Hematopoietic multipotent progenitor cell treated with erythropoietin and hydrocortisone succinate and interleukin-3 and kit ligand, for 6 days (in vitro differentiated cells): ENCODE data around the gene MAP3K4.
A peak's percentile ranks its signal among the peaks of the same experiment; 100 is the strongest.

Experiments
- DNase-seq: peaks from one replicate; pipeline ENCODE4 v3.0.0-alpha.2; 2015

MAP3K4 gene

DNA sequence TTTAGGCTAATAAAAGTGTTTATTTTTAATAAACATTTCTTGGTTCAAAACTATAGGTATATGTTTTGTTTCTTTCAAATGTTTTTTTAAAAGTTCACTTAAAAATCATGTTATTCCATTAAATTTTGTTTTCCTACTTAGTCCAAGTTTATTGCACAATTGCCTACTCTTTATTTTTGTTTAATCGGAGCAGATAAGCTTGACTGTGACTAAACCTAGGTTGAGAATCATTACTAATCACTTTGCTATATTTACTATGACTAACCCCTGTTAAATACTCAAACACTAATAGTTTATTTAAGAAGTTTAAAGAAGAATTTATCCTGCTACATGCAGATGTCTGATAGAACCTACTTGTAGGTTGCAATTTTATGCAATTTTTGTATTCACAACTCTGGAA, 18.8 kb downstream of the MAP3K4 start:
- no peak for DNase-seq

DNA sequence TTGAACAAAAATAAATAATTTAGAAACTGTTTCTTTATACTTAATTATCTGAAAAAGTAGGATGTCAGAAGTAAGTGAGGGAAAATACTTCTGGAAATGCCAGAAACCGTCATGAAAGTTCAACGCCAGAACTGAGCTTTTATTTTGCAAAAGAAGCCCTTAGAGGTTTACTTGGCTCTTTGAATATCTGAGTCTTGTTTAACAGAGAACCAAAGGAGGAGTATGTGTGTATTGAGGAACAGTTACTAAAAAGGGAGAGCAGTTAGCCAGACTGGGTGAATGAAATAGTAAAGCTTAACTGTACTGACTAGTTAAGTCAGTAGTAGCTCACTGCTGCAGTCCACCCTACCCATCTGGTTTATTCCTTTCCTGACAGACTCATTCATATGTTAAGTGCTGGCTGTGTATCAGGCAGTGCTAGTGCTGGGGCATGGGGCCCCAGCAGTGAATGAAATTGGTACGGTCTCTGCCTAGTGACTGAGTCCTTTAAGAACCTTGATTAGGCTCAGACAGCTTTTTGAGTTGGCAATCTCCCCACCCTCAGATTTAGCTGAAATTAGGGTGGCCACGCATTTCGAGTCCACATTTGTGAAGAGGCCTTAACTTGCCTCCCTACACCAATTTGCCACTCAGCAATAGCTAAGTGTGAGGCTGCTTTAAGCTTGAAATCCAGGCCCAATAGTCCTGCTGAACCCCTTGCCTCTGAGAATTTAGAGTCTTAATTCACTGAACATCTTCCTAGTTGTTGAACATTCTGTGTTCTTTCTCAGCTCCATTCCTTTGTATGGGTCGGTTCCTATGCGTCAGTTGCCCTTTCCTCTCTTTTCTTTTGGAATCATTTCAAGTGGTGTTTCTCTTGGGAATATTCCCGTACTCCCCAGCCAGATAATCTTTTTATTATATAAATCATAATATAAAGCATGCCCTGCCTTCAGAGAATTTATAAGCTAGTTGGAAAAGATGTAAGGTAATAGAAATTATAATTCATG, 20.2 kb downstream of the MAP3K4 start:
- no peak for DNase-seq

- DNase-seq: peak; percentile 63
These were observed 22.1 kb downstream of the MAP3K4 start for GRCh38 chr6:161013695-161014094.

DNA sequence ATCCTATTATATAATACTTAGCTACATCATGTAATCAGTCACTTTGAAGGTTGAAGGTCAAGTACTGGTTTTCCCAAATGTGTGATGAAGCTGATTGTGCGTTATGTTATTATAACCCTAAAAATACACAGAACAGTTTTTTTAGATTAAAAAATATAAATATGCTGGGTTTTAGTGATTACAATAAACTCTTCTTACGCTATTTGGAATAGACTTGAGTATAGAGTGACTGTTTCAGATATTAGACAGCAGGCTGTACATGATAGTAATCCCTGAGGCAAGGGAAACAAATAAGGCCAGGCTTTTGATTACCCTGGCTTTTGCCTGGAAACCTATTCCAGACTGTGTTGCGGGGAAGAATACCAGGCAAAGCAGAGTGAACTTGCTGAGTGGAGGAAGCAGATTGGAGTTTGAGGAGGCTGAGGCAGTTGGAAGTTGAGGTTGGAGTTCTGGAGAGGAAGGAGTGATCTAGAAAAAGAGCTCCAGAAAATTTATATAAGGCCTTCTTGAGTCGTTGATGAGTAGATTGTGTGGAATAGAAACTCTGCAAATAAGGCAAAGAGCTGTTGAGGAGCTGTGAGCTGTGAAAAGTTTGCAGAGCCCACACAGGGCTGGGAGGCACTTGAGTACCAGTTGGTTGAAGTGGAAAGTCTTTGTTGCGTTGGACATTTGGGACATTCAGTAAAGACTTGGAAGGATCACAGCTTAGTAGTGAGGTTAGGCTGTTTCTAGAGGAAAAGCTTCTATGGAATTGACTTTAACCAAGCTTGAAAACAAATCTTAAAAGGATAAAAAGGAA, 26.4 kb downstream of the MAP3K4 start:
- DNase-seq: no peak

GRCh38 chr6:161019324-161019839, 27.8 kb downstream of the MAP3K4 start:
- DNase-seq: no peak

DNA sequence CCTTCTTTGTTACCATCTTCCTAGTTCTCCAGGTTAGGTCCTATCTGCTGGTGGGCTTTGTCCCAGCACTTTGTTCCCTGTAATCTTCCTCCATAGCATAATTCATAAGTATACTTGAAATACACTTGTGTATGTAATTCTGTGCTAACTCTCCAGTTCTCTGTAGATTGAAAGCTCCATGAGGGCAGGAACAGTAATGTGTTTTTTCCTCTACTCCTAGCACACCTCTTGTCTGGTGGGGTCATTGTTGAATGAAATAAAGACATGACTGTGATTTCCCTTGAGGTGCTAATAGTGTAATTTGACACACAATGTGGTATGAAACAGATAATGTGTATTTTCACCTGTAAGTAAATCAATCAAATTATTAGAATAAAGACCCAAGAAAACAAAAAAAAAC, 30.0 kb downstream of the MAP3K4 start:
- no peak for DNase-seq

DNA sequence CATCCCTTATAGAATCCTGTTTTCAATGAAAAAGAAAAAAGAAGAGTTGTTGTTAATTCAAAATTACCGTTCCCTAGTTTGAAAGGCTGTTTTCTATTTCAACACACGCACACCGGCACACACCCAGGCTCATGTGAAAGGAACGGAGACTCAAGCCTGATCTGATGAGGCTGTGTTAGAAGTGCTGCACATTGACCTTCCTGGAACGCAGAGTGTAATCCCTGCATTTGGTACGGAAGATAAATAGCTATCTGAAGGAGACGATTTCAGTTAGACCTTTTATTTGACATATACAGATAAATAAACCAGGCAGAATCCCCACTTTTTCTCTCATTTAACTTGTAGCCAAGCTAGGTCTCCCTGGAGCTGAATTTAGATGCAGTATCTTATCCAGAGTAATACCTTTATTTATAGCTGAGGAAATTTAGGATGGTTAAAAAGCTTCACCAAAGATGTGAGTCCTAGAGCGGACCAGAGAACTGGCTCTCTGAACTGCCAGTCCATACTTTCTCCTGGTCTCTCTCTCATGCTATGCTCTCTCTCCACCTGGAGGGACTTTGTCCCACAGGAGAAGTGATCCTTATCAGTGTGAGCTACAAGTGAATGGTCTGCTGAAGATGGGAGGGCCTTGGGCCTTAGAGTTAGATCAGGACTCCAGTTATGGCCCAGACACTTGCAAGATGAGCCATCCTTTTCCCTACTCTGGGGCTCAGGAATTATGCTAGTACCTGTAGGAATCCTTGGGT, 30.6 kb downstream of the MAP3K4 start:
- no peak for DNase-seq

GRCh38 chr6:161023316-161023715, 31.7 kb downstream of the MAP3K4 start:
- DNase-seq: no peak

DNA sequence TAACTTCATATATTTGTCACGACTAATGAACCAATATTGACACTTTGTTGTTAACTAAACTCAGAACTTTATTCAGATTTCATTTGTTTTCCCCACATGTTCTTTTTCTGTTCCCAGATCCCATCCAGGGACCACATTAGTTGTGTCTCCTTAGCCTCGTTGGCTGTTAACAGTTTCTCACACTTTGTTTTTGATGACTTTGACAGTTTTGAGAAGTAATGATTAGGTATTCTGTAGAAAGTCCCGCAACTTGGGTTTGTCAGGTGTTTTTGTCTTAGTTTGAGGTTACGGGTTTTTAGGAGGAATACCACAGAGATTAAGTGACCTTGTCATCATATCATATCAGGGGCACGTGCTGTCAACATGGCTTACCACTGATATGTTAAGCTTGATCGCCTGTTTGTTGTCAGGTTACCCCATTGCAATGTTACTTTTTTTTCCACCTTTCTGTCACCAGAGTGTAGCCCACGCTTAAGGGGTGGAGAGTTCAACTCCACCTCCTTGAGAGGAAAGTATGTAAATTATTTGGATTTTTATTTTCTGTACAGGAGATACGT, 32.9 kb downstream of the MAP3K4 start:
- DNase-seq: no peak

- peak; percentile 19 for DNase-seq
These were observed 35.8 kb downstream of the MAP3K4 start for GRCh38 chr6:161027385-161027784.

DNA sequence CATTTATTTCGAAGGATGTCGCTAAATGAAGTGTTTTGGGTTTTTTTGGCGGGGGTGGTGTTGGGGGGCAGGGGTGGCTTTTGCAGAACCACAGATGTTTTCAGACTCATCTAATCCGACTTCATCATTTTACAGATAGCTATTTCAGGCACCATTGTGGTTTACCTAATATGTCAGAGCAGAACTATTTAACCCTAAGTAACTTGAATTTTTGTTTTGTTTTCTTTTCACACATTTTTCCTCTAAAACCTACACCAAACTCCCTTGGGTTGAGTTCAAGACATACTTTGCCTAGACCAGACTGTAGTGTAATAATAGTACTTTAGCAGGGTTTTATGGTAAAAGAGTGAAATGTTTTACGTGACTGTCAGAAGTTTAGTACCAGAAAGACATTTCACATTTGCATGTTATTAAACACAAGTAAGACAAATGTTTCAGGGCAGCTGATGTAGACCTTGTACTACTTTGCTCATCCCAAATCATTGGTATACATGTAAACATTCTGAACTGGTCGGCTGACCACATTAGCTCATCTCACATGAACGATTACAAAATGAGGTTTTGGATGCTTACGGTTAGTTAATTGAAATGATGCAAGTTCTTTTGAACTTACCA, 37.7 kb downstream of the MAP3K4 start:
- DNase-seq: no peak

- no peak for DNase-seq
These were observed 40.3 kb downstream of the MAP3K4 start for GRCh38 chr6:161031721-161032495.

GRCh38 chr6:161033667-161034066, 42.1 kb downstream of the MAP3K4 start:
- DNase-seq: no peak

DNA sequence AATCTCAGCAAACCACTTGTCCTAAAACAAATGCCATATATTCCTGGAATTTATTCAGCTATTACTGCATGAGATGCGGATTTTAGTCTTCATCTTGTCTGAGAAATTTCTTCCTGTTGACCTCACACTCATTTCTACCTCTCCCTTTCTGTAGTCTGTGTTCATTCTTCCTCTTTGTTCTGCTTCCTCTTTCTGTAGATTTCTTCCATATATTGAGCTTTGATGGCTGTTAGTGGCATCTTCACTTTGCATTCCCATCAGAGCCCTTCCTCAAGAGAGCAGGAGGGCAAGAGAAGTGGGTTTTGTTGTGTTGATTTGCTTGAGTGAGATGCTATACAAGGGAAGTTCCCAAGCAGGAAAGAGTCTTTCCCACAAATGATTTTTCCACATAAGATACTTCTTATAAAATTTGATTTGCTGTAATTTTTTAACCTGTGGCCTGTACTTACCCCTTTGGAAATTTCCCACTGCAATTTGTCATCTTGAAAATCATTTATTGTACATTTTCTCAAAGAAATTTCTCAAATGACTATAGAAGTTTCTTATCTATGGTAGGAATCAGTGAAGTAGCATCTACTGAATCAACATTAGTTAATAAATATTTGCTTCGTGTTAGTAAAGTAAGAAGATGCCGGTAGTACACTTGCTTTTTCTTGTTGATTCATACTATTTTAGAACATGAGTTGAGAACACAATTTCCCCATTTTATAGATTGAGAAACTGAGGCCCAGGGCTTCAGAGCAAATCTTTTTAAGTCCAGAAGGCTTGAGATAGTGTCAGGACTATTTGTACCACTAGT, 43.8 kb downstream of the MAP3K4 start:
- peak; percentile 15 for DNase-seq

DNA sequence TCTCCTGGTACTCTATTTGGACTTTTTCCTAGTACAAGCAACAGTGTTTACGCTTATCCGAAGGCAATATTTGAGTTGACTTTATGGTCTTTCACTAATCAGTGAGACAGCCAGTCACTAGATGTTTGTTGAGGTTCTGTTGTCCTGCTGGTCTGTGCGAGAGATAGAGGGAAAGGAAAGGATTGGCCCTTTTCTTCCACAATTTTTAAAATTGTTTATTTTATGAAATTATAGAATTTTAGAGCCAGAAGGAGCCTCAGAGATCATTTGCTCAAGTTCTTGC, 44.4 kb downstream of the MAP3K4 start:
- DNase-seq: no peak

- DNase-seq: no peak
These were observed 46.3 kb downstream of the MAP3K4 start for GRCh38 chr6:161037873-161038228.

DNA sequence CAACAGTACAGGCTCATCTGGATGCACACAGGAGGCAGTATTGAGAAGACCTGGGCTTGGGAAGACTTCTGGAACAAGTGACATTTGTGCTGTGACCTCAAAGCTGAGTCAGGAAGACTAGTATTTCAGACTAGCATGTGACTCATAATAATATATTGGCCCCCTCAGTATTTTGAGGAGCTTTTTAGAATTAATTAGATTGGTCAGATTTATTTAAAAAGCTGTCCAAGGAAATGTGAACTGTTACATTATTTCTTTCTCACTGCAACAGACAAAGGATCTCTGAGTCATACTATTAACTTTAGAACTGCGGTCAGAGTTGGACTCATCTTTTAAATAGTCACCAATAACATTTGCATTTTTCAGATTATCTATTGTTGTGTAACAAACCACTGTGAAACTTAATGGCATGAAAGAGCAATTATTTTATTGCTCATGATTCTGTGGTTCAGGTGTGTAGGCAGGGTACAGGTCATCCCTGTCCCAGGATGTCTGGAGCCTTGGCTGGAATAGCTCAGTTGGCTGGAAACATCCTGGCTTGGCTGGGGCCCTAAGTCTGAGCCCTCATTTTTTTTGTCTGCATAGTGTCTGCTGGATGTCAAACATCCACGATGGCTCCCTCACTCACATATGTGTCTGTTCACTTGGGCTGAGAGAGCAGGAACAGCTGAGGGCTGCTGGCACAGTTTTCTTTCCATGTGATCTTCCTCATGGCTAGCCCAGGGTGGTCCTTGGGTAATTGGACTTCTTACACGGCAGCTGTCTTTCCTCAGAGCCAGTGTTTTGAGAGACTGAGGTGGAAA, 46.9 kb downstream of the MAP3K4 start:
- DNase-seq: no peak

- no peak for DNase-seq
These were observed 49.7 kb downstream of the MAP3K4 start for GRCh38 chr6:161041274-161041673.

GRCh38 chr6:161044335-161044734, 52.8 kb downstream of the MAP3K4 start:
- DNase-seq: no peak

DNA sequence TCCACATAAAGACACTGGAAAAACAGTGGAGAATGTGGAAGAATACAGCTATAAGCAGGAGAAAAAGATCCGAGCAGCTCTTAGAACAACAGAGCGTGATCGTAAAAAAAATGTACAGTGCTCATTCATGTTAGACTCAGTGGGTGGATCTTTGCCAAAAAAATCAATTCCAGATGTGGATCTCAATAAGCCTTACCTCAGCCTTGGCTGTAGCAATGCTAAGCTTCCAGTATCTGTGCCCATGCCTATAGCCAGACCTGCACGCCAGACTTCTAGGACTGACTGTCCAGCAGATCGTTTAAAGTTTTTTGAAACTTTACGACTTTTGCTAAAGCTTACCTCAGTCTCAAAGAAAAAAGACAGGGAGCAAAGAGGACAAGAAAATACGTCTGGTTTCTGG, 57.1 kb downstream of the MAP3K4 start:
- DNase-seq: no peak
